Fibroblast of gingiva (primary cell): Measurements from ENCODE around the gene IL3RA.
"Not testable (repeated sequence)": the region's sequence is repeated elsewhere in the genome, so short reads cannot be mapped to it uniquely, and the experiment has no call there.

Experiments
- DNase-seq: peaks from one replicate; pipeline ENCODE4 v3.0.0-alpha.2; 2011; ENCODE audit warnings: low read depth

IL3RA gene

DNA sequence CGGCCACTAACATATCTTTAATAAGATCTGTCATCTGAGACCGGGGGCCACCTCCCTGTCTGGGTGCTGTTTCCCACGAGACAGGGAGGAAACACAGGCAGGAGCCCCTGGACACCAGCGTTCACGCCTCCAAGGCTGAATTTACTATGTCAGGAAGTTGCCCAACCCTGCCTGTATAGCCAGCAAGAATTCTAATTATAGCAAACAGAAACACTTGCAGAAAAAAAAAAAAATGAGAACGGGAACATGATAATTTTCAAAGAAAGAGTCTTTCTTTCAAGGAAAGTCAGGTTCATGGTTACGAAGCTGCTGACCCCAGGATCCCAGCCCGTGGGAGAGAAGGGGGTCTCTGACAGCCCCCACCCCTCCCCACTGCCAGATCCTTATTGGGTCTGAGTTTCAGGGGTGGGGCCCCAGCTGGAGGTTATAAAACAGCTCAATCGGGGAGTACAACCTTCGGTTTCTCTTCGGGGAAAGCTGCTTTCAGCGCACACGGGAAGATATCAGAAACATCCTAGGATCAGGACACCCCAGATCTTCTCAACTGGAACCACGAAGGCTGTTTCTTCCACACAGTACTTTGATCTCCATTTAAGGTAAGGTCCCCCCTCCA lies at the start of gene IL3RA:
IL3RA (plus strand) TSS at position 455 of the 613 bp plus-strand sequence. CDS start 4,981 bp downstream, outside the sequence.
- DNase-seq, result no peak

DNA sequence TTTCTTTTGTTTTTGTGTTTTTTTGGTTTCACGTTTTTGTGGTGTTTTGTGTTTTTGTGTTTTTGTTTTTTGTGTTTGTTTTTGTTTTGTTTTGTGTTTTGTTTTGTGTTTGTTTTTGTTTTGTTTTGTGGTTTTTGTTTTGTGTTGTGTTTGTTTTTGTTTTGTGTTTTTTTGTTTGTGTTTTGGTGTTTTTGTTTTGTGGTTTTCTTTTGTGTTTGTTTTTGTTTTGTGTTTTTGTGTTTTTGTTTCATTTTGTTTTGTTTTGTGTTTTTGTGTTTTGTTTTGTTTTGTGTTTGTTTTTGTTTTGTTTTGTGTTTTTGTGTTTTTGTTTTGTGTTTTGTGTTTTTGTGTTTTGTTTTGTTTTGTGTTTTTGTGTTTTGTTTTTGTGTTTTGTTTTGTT lies 47.0 kb upstream of the IL3RA start:
- no peak for DNase-seq

DNA sequence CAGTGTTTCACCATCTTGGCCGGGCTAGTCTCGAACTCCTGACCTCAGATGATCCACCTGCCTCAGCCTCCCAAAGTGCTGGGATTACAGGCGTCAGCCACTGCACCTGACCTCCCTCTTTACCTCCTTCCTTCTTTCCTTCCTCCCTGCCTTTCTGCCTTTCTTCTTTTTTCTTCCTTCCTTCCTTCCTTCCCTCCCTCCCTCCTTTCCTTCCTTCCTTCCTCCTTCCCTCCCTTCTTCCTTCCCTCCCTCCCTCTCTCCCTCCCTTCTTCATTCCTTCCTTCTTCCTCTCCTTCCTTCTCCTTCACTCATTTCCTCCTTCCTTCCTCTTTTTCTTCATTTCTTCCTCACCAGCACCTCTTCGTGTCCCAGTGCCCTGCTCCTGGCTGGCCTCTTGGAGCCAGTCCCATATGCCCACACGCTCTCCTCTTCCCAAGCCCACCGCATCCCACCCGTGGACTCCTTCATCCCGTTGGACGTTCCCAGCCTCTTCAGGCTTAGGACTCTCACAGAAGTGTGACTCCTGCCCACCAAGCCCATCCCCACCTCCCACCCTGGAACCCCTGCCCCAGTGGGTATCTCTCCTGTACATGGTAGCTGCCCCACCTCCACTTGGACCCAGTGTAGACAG lies 45.4 kb upstream of the IL3RA start:
- no peak for DNase-seq

DNA sequence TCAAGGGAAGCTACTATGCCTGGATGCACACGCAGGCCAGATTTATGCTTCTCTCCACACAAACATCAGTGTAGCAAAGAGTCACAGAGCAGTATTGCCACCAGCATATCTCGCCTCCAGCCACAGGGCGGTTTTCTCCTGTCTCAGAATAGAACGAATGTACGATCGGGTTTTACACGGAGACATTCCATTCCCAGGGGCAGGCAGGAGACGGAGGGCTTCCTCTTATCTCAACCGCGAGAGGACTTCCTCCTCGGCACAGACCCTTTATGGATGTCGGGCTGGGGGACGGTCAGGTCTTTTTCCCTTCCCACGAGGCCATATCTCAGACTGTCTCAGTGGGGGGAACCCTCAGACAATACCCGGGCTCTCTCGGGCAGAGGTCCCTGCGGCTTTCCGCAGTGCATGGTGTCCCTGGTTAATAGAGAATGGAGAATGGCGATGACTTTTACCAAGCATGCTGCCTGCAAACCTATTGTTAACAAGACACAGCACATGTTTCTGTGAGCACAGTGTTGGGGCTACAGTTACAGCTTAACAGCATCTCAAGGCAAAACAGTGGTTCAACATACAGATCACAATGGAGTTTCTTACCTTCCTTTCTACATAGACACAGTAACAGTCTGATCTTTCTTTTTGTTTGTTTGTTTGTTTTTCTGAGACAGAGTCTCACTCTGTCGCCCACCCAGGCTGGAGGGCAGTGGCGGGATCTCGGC lies 43.9 kb upstream of the IL3RA start:
- no peak for DNase-seq

DNA sequence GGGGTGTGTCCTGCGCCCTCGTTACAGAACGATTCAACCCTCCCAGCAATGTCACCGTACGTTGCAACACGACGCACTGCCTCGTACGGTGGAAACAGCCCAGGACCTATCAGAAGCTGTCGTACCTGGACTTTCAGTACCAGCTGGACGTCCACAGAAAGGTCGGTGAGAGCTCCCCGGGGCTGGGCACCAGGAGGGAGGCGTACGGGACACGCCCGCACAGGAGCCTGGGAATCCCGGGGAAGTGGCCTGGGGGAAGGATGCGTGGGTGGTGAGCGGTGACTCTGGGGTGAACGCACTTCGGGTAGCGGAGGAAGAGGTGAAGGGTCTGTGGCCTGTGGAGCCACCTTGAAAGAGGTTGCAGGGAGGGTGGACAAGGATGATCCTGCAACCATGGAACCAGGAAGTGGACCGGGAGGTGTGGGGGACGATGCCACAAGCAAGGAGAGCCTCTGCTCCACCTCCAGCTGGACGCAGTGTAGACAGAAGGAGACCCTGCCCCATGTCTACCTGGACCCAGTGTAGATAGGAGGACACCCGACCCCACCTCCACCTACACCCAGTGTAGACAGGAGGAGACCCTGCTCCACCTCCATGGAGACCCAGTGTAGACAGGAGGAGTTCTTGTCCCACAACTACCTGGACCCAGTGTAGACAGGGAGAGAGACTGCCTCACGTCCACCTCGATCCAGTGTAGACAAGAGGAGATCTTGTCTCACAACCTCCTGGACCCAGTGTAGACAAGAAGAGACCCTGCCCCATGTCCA lies 42.1 kb upstream of the IL3RA start:
- DNase-seq, result no peak

DNA sequence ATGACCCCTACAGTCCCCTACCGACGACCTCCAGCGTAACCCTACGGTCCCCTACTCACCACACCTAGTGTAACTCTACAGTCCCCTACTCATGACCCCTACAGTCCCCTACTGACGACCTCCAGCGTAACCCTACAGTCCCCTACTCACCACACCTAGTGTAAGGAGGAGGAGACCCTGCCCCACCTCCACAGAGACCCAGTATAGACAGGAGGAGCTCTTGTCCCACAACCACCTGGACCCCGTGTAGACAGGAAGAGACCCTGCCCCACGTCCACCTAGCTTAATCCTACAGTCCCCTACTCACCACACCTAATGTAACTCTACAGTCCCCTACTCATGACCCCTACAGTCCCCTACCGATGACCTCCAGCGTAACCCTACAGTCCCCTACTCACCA lies 41.0 kb upstream of the IL3RA start:
- no peak for DNase-seq

DNA sequence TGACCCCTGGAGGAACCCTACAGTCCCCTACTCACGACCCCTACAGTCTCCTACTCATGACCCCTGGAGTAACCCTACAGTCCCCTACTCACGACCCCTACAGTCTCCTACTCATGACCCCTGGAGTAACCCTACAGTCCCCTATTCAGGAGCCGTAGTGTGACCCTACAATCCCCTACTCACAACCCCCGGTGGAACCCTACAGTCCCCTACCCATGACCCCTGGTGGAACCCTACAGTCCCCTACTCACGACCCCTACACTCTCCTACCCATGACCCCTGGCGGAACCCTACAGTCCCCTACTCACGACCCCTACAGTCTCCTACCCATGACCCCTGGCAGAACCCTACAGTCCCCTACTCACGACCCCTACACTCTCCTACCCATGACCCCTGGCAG lies 39.0 kb upstream of the IL3RA start:
- DNase-seq, result not testable (repeated sequence)

DNA sequence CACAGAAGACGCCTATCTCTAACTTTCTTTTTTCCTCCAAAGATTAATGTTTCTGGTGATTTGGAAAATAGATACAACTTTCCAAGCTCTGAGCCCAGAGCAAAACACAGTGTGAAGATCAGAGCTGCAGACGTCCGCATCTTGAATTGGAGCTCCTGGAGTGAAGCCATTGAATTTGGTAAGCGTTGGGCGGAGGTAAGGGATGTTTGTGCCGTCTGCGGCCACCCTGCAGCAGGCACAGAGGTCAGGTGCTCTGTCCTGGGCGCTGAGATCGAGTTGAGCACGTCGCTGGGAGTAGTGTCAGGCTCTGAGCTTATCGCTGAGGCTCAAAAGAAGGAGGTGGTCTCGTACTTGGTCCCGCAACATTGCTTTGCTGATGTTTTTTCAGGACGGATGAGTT lies 36.1 kb upstream of the IL3RA start:
- no peak for DNase-seq

DNA sequence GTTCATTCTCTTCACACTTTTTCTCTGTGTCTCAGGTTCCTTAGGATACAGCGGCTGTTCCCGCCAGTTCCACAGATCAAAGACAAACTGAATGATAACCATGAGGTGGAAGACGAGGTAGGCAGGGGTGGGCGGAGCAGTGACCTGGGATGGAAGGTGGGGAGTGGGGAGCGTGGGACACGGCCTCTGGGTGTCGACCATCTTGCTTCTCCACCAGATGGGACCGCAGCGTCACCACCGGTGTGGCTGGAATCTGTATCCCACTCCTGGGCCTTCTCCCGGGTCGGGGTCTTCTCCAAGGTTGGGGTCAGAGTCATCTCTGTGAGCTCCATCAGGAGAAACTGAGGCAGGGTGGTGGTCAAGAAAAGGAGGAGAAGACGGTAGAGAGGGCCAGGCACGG lies 31.2 kb upstream of the IL3RA start:
- DNase-seq, result no peak

DNA sequence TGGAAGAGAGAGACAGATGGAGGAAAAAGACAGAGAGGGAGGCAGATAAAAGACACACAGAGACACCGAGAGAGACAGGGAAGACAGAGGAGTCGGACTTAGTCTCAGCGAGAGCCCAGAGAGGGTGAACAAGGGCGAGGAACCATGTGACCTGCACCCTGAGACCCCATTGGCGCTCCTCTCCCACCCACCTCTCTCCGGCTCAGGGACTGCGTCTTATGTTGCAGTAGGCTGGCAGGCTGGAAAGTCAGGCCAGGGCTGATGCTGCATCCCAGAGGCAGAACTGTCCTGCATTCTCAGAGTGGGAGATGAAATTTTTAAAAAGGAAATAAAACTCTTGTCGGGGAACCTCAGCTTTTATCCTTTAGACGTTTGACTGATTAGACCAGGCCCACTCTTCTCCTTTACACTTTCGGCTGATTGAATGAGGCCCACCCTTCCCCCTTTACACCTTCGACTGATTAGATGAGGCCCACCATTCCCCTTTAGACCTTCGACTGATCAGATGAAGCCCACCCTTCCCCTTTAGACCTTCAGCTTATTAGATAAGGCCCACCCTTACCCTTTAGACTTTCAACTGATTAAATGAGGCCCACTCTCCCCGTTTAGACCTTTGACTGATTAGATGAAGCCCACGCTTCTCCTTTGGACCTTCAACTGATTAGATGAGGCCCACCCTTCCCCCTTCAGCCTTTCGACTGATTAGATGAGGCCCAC lies 29.5 kb upstream of the IL3RA start:
- no peak for DNase-seq

DNA sequence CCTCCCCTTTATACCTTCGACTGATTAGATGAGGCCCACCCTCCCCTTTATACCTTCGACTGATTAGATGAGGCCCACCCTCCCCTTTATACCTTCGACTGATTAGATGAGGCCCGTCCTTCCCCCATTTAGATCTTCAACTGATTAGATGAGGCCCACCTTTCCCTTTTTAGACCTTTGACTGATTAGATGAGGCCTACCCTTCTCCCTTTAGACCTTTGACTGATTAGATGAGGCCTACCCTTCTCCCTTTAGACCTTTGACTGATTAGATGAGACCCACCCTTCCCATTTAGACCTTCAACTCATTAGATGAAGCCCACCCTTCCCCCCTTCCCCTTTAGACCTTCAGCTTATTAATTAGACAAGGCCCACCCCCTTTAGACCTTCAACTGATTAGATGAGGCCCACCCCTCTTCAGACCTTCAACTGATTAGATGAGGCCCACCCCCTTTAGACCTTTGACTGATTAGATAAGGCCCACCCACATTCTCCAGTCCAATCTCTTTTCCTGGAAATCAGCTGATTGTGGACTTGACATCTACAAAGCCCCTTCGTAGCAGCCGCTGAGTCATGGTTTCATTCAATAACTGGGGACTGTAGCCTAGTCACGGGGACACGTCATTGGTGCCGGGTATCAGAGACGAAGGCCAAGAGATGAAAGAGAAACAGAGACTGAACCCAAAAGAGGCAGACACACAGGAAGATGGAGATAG lies 28.8 kb upstream of the IL3RA start:
- no peak for DNase-seq

DNA sequence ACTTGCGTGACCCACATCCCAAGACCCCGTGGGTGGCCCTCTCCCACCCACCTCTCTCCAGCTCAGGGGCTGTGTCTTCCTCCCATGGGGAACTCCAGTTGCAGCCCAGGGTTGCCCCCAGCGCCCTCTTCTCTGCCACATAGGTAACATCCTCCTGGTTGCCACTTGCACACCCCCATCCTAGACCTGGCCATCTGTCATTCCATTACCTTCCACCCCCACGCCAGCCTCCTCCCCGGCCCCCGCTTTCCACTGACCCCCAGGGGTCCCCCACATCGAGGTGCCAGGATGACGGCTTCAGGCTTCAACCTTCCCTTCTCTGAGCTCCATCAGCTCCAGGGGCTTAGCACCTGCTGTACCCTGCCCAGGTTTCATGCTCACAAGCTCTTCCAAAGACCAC lies 28.1 kb upstream of the IL3RA start:
- no peak for DNase-seq

DNA sequence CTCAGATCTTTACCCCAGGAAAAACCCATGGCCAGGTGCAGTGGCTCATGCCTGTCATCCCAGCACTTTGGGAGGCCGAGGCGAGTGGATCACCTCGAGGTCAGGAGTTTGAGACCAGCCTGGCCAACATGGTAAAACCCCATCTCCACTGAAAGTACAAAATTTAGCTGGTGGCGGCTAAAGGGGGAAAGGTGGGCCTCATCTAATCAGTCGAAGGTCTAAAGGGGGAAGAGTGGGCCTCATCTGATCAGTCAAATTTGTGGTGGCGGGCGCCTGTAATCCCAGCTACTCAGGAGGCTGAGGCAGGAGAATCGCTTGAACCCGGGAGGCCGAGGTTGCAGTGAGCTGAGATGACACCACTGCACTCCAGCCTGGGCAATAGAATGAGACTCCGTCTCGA lies 27.7 kb upstream of the IL3RA start:
- DNase-seq, result not testable (repeated sequence)

DNA sequence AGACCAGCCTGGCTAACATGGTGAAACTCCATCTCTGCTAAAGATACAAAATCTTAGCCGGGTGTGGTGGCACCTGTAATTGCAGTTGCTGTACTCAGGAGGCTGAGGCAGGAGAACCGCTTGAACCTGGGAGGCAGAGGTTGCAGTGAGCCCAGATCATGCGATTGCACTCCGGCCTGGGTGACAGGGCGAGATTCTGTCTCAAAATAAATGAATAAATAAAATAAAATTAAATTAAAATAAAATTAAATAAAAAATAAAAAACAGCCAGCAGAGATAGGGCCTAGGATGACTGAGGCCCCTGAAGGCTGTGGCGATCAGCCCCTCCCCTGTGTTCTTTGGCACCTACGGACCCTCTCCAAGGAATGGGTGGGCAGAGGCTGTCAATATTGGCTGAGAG lies 22.8 kb upstream of the IL3RA start:
- no peak for DNase-seq

DNA sequence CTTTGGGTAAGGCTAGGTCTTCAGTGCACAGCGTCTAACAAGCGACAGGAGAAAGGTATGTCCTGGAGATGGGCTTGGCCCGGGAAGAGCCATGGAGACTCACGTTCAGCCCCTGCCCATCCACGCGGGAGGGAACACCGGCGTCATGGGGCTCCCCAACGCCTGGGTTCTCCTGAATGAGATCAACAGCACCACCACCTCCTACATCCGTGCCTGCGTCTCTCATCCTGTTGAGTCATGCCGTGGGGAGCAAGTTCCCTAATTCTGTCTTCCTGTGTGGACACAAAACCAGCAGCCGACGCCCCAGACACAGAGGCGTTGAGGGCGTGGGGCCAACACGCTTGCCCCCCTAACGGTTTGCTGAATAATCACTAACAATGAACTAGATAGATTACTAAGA lies 20.1 kb upstream of the IL3RA start:
- DNase-seq, result no peak

DNA sequence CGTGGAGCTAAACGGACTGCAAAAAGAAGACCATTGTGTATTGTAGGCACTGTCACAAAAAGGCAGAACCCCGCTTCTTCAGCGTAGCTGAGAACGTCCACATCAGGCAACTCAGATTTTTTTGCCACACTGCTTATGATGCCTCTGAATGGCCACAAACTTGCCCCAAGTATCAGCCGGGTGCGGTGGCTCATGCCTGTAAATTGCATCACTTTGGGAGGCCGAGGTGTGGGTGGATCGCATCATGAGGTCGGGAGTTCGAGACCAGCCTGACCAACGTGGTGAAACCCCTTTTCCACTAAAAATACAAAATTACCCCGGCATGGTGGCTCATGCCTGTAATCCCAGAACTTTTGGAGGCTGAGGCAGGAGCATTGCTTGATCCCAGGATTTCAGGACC lies 14.9 kb upstream of the IL3RA start:
- DNase-seq, result no peak

DNA sequence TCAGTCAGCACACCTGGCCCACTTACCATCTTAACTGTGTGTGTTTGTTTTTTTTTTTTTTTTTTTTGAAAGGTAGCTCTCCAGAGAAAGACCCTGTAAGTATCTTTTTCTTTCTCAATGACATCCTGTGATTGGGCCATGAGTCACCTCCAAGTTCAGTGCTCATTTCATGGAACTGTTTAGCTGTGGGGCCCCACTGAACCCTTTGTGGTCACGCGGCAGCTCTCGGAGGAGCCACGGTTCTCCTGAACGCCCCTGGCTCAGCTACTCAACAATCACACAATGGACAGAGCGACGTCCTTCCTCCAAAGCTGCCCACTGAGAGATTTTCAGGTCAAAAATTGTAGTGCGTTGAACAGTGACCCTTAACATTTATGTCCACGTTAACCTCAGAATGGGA lies 14.2 kb upstream of the IL3RA start:
- no peak for DNase-seq

DNA sequence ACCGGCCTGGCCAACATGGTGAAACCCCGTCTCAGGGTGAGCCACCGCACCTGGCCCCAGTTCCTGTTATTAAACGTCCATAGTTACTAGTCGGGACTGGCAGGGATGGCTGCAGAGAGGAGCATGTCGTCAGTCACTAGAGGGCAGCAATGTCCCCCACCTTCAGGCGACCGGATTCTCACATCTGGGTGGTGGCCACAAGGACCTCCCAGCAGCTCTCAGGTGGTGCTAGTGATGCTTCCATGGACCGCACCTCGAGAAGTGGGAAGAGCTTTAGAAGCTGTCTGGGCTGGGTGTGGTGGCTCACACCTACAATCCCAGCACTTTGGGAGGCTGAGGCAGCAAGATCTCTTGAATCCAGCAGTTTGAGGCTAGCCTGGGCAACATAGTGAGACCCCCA lies 13.3 kb upstream of the IL3RA start:
- DNase-seq, result no peak

DNA sequence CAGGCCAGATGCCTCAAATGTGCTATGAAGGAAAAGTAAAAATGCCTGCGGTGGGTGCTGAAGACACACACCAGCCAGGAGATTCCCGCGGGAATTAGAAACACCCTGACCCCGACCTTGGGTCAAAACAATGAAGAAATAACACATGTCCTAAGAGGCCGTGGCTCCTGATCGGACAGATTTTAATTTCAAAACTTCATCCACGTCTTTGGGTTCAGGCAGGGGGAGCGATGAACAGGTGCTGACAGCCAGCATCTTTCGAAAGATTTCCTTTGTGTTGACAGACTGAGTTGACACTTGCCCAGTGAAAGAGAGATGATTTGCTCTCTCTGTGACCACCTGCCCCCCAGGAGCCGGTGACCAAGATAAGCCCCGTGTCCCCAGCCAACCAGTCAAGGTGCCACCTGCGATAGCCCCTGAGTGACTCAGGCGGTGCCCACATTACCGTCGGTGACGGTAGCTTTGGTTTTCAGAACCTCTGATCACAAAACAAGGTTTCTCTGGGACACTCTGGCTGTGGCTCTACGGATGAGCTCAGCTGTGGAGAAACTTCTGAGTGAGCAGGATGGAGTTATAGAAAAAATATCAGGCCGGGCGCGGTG lies 11.0 kb upstream of the IL3RA start:
- DNase-seq, result no peak

DNA sequence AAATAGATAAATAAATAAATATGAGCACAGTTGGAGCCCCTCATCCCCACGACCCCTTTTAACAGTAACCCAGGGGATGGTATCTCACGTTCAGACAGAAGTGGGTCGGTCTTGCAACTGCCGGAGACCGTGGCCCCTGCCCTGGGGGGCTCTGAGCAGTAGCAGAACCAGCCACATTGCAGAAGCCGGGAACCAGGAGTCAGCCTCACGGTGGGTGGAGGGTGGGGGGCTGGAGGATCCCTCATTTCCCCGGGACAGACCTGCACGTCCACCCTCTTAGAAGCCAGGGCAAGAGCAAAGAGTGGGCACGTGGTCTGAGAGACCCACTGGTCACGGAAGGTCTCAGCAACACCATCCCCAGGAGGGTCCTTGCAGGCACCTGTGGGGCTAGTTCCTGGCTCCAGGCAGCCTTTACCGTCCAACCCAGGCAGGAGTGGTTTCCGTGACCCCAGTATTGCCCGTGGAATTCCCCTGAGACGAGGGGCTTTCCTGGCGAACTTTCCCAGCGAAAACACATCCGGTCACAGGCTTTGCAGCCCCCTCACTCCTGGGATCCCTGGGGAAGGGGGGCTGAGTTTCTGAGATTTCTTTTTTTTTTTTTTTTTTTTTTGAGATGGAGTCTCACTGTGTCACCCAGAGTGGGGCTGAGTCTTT lies 8.8 kb upstream of the IL3RA start:
- no peak for DNase-seq

DNA sequence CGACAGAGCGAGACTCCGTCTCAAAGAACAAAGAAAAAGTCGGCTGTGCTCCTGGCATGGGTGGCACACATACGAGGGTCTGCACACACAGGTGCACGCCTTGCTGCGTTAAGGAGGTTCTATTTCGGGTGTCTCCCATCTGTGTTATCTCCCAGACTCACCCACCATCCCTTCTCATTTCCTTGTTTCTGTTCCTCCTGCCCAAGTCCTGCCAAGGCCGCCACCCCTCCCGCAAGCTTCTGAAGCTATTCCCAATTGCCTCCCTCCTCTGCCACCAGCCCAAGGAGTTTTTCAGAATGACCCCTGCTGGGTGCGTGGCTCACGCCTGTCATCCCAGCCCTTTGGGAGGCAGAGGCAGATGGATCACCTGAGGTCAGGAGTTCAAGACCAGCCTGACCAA lies 6.0 kb upstream of the IL3RA start:
- DNase-seq, result no peak
